ENCODE measurements around the gene PROCR.
"Not testable (repeated sequence)": the region's sequence is repeated elsewhere in the genome, so short reads cannot be mapped to it uniquely, and the experiment has no call there.

The PROCR gene

GRCh38 chr20:35196313-35196712 lies 24.4 kb downstream of the PROCR start:
- no peak for DNase-seq (ENCODE audit: extremely low spot score)
- TF ChIP-seq SP1 (IDR thresholded peaks at IDR 0.05) (no peak), ZNF384 (IDR thresholded peaks at IDR 0.05) (no peak), PKNOX1 (IDR thresholded peaks at IDR 0.05) (no peak), BHLHE40 (IDR thresholded peaks at IDR 0.05; ENCODE audit: borderline replicate concordance) (no peak), LEF1 (IDR thresholded peaks at IDR 0.05; ENCODE audit: borderline replicate concordance) (no peak), TARDBP (IDR thresholded peaks at IDR 0.05) (no peak), ARNT (IDR thresholded peaks at IDR 0.05) (no peak), L3MBTL2 (conservative IDR thresholded peaks at IDR 0.05) (no peak), FOXA1 (IDR thresholded peaks at IDR 0.05) (no peak), NFRKB (IDR thresholded peaks at IDR 0.05) (no peak), SUZ12 (IDR thresholded peaks at IDR 0.05) (no peak)
- CTCF ChIA-PET = interaction anchor here (0.6 to 0.7 kb wide), 2 partner anchors 98 to 100 kb away, joined by 4 to 5 read pairs; no protein-coding TSS in a partner anchor
- POLR2A ChIA-PET = no interaction called here

GRCh38 chr20:35199740-35200139 lies 27.9 kb downstream of the PROCR start:
- no peak for DNase-seq (ENCODE audit: extremely low spot score)
- CTCF ChIA-PET = no interaction called here
- POLR2A ChIA-PET = no interaction called here
- TF ChIP-seq PKNOX1 (IDR thresholded peaks at IDR 0.05) (no peak), ELF4 (IDR thresholded peaks at IDR 0.05) (no peak), LEF1 (IDR thresholded peaks at IDR 0.05; ENCODE audit: borderline replicate concordance) (no peak), BHLHE40 (IDR thresholded peaks at IDR 0.05; ENCODE audit: borderline replicate concordance) (no peak), FOXA1 (IDR thresholded peaks at IDR 0.05) (no peak), HDGF (IDR thresholded peaks at IDR 0.05; ENCODE audit: borderline replicate concordance) (no peak), SUZ12 (IDR thresholded peaks at IDR 0.05) (no peak), TARDBP (IDR thresholded peaks at IDR 0.05) (no peak), ARNT (IDR thresholded peaks at IDR 0.05) (no peak), FOXM1 (IDR thresholded peaks at IDR 0.05; ENCODE audit: borderline replicate concordance) (no peak), CTBP1 (IDR thresholded peaks at IDR 0.05; ENCODE audit: borderline replicate concordance) (no peak), SP1 (IDR thresholded peaks at IDR 0.05) (no peak), FOXK2 (IDR thresholded peaks at IDR 0.05) (no peak)

- POLR2A ChIA-PET = no interaction called here
- no peak for TF ChIP-seq ZNF384 (IDR thresholded peaks at IDR 0.05)
- no peak for TF ChIP-seq SP1 (IDR thresholded peaks at IDR 0.05)
- TF ChIP-seq ARNT (IDR thresholded peaks at IDR 0.05) = no peak
- no peak for TF ChIP-seq NFRKB (IDR thresholded peaks at IDR 0.05)
- TF ChIP-seq FOXM1 (IDR thresholded peaks at IDR 0.05; ENCODE audit: borderline replicate concordance) = no peak
- TF ChIP-seq CTBP1 (IDR thresholded peaks at IDR 0.05; ENCODE audit: borderline replicate concordance) = no peak
- no peak for TF ChIP-seq ELF4 (IDR thresholded peaks at IDR 0.05)
- no peak for TF ChIP-seq L3MBTL2 (conservative IDR thresholded peaks at IDR 0.05)
- no peak for TF ChIP-seq BHLHE40 (IDR thresholded peaks at IDR 0.05; ENCODE audit: borderline replicate concordance)
- no peak for TF ChIP-seq TARDBP (IDR thresholded peaks at IDR 0.05)
- no peak for TF ChIP-seq SUZ12 (IDR thresholded peaks at IDR 0.05)
- TF ChIP-seq PKNOX1 (IDR thresholded peaks at IDR 0.05) = no peak
- TF ChIP-seq FOXK2 (IDR thresholded peaks at IDR 0.05) = no peak
- no peak for TF ChIP-seq LEF1 (IDR thresholded peaks at IDR 0.05; ENCODE audit: borderline replicate concordance)
- TF ChIP-seq HDGF (IDR thresholded peaks at IDR 0.05; ENCODE audit: borderline replicate concordance) = no peak
- no peak for TF ChIP-seq FOXA1 (IDR thresholded peaks at IDR 0.05)
- no peak for DNase-seq (ENCODE audit: extremely low spot score)
- CTCF ChIA-PET = no interaction called here
Observed at GRCh38 chr20:35200267-35200666, 28.4 kb downstream of the PROCR start.

- POLR2A ChIA-PET; CTCF ChIA-PET; DNase-seq (ENCODE audit: extremely low spot score): not testable (repeated sequence)
Observed at GRCh38 chr20:35201467-35201866, 29.6 kb downstream of the PROCR start.

GRCh38 chr20:35206802-35207201 lies 34.9 kb downstream of the PROCR start:
- CTCF ChIA-PET = interaction anchor here (0.6 kb wide), 1 partner anchor 61 kb away, joined by 4 read pairs; no protein-coding TSS in a partner anchor
- TF ChIP-seq ELF4 (IDR thresholded peaks at IDR 0.05) (no peak), NFRKB (IDR thresholded peaks at IDR 0.05) (no peak), HDGF (IDR thresholded peaks at IDR 0.05; ENCODE audit: borderline replicate concordance) (no peak), BHLHE40 (IDR thresholded peaks at IDR 0.05; ENCODE audit: borderline replicate concordance) (no peak), PKNOX1 (IDR thresholded peaks at IDR 0.05) (no peak), FOXK2 (IDR thresholded peaks at IDR 0.05) (no peak), TARDBP (IDR thresholded peaks at IDR 0.05) (no peak), L3MBTL2 (conservative IDR thresholded peaks at IDR 0.05) (no peak), SUZ12 (IDR thresholded peaks at IDR 0.05) (no peak), FOXM1 (IDR thresholded peaks at IDR 0.05; ENCODE audit: borderline replicate concordance) (no peak)
- no peak for DNase-seq (ENCODE audit: extremely low spot score)
- POLR2A ChIA-PET = interaction anchor here (1.2 kb wide), 1 partner anchor 60 kb away, joined by 3 read pairs; the partner anchor contains the start of gene EDEM2

- POLR2A ChIA-PET = interaction anchor here (1.2 kb wide), 1 partner anchor 61 kb away, joined by 3 read pairs; the partner anchor contains the start of gene EDEM2
- CTCF ChIA-PET = interaction anchor here (0.6 to 2.7 kb wide), 5 partner anchors 14 to 373 kb away, joined by 3 to 17 read pairs (median 4); partner anchors contain the start of gene EDEM2
- TF ChIP-seq CTBP1 (IDR thresholded peaks at IDR 0.05; ENCODE audit: borderline replicate concordance) (no peak), ELF4 (IDR thresholded peaks at IDR 0.05) (no peak), NFRKB (IDR thresholded peaks at IDR 0.05) (no peak), FOXA1 (IDR thresholded peaks at IDR 0.05) (no peak), SUZ12 (IDR thresholded peaks at IDR 0.05) (no peak), FOXK2 (IDR thresholded peaks at IDR 0.05) (no peak), SP1 (IDR thresholded peaks at IDR 0.05) (no peak), FOXM1 (IDR thresholded peaks at IDR 0.05; ENCODE audit: borderline replicate concordance) (no peak), LEF1 (IDR thresholded peaks at IDR 0.05; ENCODE audit: borderline replicate concordance) (no peak)
- DNase-seq (ENCODE audit: extremely low spot score) = peak; percentile 73
Observed at GRCh38 chr20:35207950-35208611, 36.2 kb downstream of the PROCR start.

Measured in HEK293T (cell line).